WTC11 (cell line): Measurements from ENCODE around the gene ZKSCAN3. TPM values are rescaled to one million over a fixed set of nuclear protein-coding genes. Genes with fewer than 3 reads are reported as not detected.
"Not testable (repeated sequence)": the region's sequence is repeated elsewhere in the genome, so short reads cannot be mapped to it uniquely, and the experiment has no call there.

Experiments used
- ATAC-seq: fragments of 200-7000 bp; cut with Tn5 transposase; 2 replicates; pipeline ENCODE4 v1.10.0; 2021; ENCODE audit warnings: mild to moderate bottlenecking, moderate library complexity
- CTCF ChIA-PET: fragments of 300-600 bp; sonication (Branson Sonifier 250); formaldehyde crosslinking; loops from one replicate; lab custom pipeline; 2021; ENCODE audit warnings: antibody characterized with exemption; lab: Charles Lee
- POLR2A ChIA-PET: fragments of 350-600 bp; sonication (Branson Sonifier 250); formaldehyde crosslinking; loops from one replicate; lab custom pipeline; 2021; ENCODE audit warnings: antibody characterized with exemption; lab: Charles Lee
- DNase-seq: peaks from one replicate; pipeline ENCODE4 v3.0.0; 2021; ENCODE audit warnings: low spot score
- H3K27ac Mint-ChIP-seq: 2 replicates; pipeline ENCODE4 v1.8.0; 2021; ENCODE audit warnings: mixed read lengths
- H3K27me3 Mint-ChIP-seq: 2 replicates; pipeline ENCODE4 v1.8.0; 2021; ENCODE audit warnings: low read depth, mild to moderate bottlenecking, moderate library complexity, mixed read lengths
- H3K36me3 Mint-ChIP-seq: 2 replicates; pipeline ENCODE4 v1.8.0; 2021; ENCODE audit warnings: mixed read lengths
- H3K4me1 Mint-ChIP-seq: 2 replicates; pipeline ENCODE4 v1.8.0; 2022; ENCODE audit warnings: mixed read lengths
- H3K4me3 Mint-ChIP-seq: 2 replicates; pipeline ENCODE4 v1.8.0; 2021; ENCODE audit warnings: mild to moderate bottlenecking, moderate library complexity, mixed read lengths
- H3K9me3 Mint-ChIP-seq: 2 replicates; pipeline ENCODE4 v1.8.0; 2021; ENCODE audit warnings: mixed read lengths
- CBFB ChIP-seq: sonication (generic); formaldehyde crosslinking; IDR thresholded peaks from 2 replicates; pipeline ENCODE4 v1.8.1; 2022; ENCODE audit warnings: mild to moderate bottlenecking, low read depth, missing genetic modification reagents
- HMGA2 ChIP-seq: fragments of 250-450 bp; sonication (Bioruptor Pico); IDR thresholded peaks from 2 replicates; pipeline ENCODE4 v1.4.0; 2021; ENCODE audit warnings: mild to moderate bottlenecking, moderate library complexity
- JUN ChIP-seq: sonication (generic); formaldehyde crosslinking; IDR thresholded peaks from 2 replicates; pipeline ENCODE4 v1.8.0; 2023; ENCODE audit warnings: mild to moderate bottlenecking, missing genetic modification reagents
- MXD4 ChIP-seq: fragments of 250-450 bp; sonication (Bioruptor Pico); IDR thresholded peaks from 2 replicates; pipeline ENCODE4 v1.8.0; 2021; ENCODE audit warnings: mild to moderate bottlenecking, moderate library complexity, borderline replicate concordance
- NR2C2 ChIP-seq: sonication (generic); formaldehyde crosslinking; IDR thresholded peaks from 2 replicates; pipeline ENCODE4 v1.8.0; 2022; ENCODE audit warnings: mild to moderate bottlenecking, missing genetic modification reagents
- TCF7 ChIP-seq: sonication (generic); formaldehyde crosslinking; IDR thresholded peaks from 2 replicates; pipeline ENCODE4 v1.8.0; 2022; ENCODE audit warnings: mild to moderate bottlenecking, low read depth, missing genetic modification reagents, moderate library complexity
- ZNF121 ChIP-seq: sonication (generic); formaldehyde crosslinking; IDR thresholded peaks from 2 replicates; pipeline ENCODE4 v1.8.0; 2023; ENCODE audit warnings: missing genetic modification reagents
- ZNF138 ChIP-seq: sonication (generic); formaldehyde crosslinking; conservative IDR thresholded peaks from 2 replicates; pipeline ENCODE4 v1.8.1; 2022; ENCODE audit warnings: mild to moderate bottlenecking, moderate library complexity, missing genetic modification reagents
- ZNF232 ChIP-seq: sonication (generic); formaldehyde crosslinking; IDR thresholded peaks from 2 replicates; pipeline ENCODE4 v1.8.0; 2022; ENCODE audit warnings: mild to moderate bottlenecking, missing genetic modification reagents
- ZNF671 ChIP-seq: fragments of 250-450 bp; sonication (Bioruptor Pico); IDR thresholded peaks from 2 replicates; pipeline ENCODE4 v1.8.0; 2021; ENCODE audit warnings: mild to moderate bottlenecking
- total RNA-seq: library from RNA; stranded (reverse); gene quantifications from 3 replicates; pipeline ENCODE4 v1.2.3, GENCODE V29; 2021
- TF ChIP-seq, protein P1 (sequence below): sonication (generic); formaldehyde crosslinking; IDR thresholded peaks from 2 replicates; pipeline ENCODE4 v1.8.0; 2023; ENCODE audit warnings: missing genetic modification reagents
- TF ChIP-seq, protein P2 (sequence below): sonication (generic); formaldehyde crosslinking; IDR thresholded peaks from 2 replicates; pipeline ENCODE4 v1.8.1; 2022; ENCODE audit warnings: mild to moderate bottlenecking, missing genetic modification reagents, moderate library complexity, borderline replicate concordance
- TF ChIP-seq, protein P3 (sequence below): sonication (generic); formaldehyde crosslinking; IDR thresholded peaks from 2 replicates; pipeline ENCODE4 v1.8.0; 2023; ENCODE audit warnings: mild to moderate bottlenecking, missing genetic modification reagents
- TF ChIP-seq, protein P4 (sequence below): sonication (generic); formaldehyde crosslinking; IDR thresholded peaks from 2 replicates; pipeline ENCODE4 v1.8.1; 2023; ENCODE audit warnings: mild to moderate bottlenecking, missing genetic modification reagents
- TF ChIP-seq, protein P5 (sequence below): sonication (generic); formaldehyde crosslinking; IDR thresholded peaks from 2 replicates; pipeline ENCODE4 v1.8.1; 2022; ENCODE audit warnings: mild to moderate bottlenecking, moderate library complexity, missing genetic modification reagents
- TF ChIP-seq, protein P6 (sequence below): sonication (generic); formaldehyde crosslinking; IDR thresholded peaks from 2 replicates; pipeline ENCODE4 v1.8.1; 2023; ENCODE audit warnings: mild to moderate bottlenecking, missing genetic modification reagents, moderate library complexity
- TF ChIP-seq, protein P7 (sequence below): sonication (generic); formaldehyde crosslinking; IDR thresholded peaks from 2 replicates; pipeline ENCODE4 v1.8.1; 2023; ENCODE audit warnings: mild to moderate bottlenecking, moderate library complexity, missing genetic modification reagents

The ZKSCAN3 gene
- total RNA-seq, 1 experiment from 2014 or later: 5.4 TPM

DNA sequence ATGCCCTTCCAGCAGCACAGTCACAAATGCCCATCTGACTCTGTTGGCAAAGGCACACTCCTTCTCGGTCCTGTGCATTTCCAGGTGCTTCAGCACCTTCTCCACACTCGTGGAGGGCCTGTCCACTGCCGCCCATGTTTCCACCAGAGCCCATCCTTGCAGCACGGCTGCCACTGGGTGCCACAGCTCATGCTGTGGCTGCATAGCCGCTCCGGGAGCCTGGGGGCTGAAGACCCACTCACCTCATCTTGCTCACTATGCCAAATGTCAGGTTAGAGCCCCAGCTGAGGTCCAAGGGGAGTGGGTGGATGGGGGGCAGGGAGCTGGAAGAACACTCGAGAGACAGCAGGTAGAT, 6.9 kb downstream of the ZKSCAN3 start:
- no peak overlapping the region; the same call in 1 of the 2 replicates for H3K27ac Mint-ChIP-seq
- ATAC-seq: peak; percentile 10; the same call in 1 of the 2 replicates
- POLR2A ChIA-PET: interaction anchor here (0.7 to 2.9 kb wide), 6 partner anchors 16 to 90 kb away, joined by 3 to 35 read pairs (median 5); partner anchors contain the start of genes PGBD1, ZSCAN26 and ZSCAN31

DNA sequence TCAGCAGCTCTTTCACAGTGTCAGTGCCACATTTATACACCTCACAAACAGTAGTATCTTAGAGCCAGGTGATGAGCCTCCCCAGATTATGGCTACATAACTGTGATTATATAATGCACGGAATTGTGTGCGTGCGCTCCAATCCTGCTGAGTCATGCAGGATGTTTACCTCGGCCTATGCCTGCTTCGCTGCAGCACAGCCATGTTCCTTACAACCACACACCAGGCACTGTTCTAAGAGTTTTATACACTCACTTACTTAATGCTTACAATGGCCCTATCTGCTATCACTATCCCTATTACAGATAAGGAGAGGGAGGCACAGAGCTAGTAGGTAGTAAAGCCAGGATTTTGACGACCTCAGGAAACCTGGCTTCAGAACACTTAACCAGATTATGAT, 7.3 kb downstream of the ZKSCAN3 start:
- ChIA-PET CTCF (interaction anchor here (0.8 to 2.8 kb wide), 9 partner anchors 22 to 215 kb away, joined by 4 to 47 read pairs (median 18); partner anchors contain the start of genes PGBD1, ZKSCAN4, ZKSCAN8 and ZSCAN31), POLR2A (interaction anchor here (1.8 to 2.9 kb wide), 2 partner anchors 21 to 26 kb away, joined by 10 to 35 read pairs; partner anchors contain the start of gene ZSCAN31)
- no peak for ATAC-seq
- H3K9me3 Mint-ChIP-seq: peaks cover 8% of the 10 kb centered on the region; the same call in 1 of the 2 replicates
- no peak for TF ChIP-seq JUN (CRISPR knock-in tag)
- TF ChIP-seq TCF7 (CRISPR knock-in tag): no peak
- TF ChIP-seq, protein P1, sequence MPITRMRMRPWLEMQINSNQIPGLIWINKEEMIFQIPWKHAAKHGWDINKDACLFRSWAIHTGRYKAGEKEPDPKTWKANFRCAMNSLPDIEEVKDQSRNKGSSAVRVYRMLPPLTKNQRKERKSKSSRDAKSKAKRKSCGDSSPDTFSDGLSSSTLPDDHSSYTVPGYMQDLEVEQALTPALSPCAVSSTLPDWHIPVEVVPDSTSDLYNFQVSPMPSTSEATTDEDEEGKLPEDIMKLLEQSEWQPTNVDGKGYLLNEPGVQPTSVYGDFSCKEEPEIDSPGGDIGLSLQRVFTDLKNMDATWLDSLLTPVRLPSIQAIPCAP (CRISPR knock-in tag): no peak
- TF ChIP-seq, all 79 proteins: peak for 0
- no peak overlapping the region for H3K4me3 Mint-ChIP-seq
- no peak overlapping the region; the same call in 1 of the 2 replicates for H3K27ac Mint-ChIP-seq
- H3K27me3 Mint-ChIP-seq: no peaks in the 10 kb centered on the region; the same call in 1 of the 2 replicates
- H3K36me3 Mint-ChIP-seq: peaks cover 14% of the 10 kb centered on the region
- DNase-seq: no peak
- H3K4me1 Mint-ChIP-seq: peaks cover 19% of the 10 kb centered on the region

More for the DNA sequence above, 6.9 kb downstream of the ZKSCAN3 start:
- no peaks in the 10 kb centered on the region; the same call in 1 of the 2 replicates for H3K27me3 Mint-ChIP-seq
- H3K4me3 Mint-ChIP-seq: no peak overlapping the region; the same call in 1 of the 2 replicates
- peaks cover 14% of the 10 kb centered on the region for H3K36me3 Mint-ChIP-seq
- peaks cover 20% of the 10 kb centered on the region for H3K4me1 Mint-ChIP-seq
- CTCF ChIA-PET: interaction anchor here (0.6 to 2.8 kb wide), 47 partner anchors 10 to 460 kb away, joined by 3 to 47 read pairs (median 4); partner anchors contain the start of genes PGBD1, ZKSCAN4, ZKSCAN8 and ZSCAN16
- TF ChIP-seq ZNF232 (0 out of 2 replicates have a peak, but pooled peaks have one; percentile 14), ZNF138 (no peak)
- DNase-seq: no peak
- H3K9me3 Mint-ChIP-seq: peaks cover 8% of the 10 kb centered on the region; the same call in 1 of the 2 replicates

DNA sequence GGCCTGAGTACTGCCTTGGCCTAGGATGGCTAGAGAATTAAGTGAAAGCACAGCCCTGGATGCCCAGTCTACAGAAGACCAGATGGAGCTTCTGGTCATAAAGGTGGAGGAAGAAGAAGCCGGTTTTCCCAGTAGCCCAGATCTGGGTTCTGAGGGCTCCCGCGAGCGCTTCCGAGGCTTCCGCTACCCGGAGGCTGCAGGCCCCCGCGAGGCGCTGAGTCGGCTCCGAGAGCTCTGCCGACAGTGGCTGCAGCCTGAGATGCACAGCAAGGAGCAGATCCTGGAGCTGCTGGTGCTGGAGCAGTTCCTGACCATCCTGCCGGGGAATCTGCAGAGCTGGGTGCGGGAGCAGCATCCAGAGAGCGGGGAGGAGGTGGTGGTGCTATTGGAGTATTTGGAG, 9.8 kb downstream of the ZKSCAN3 start:
- H3K36me3 Mint-ChIP-seq, ATAC-seq, DNase-seq, H3K4me3 Mint-ChIP-seq, H3K27ac Mint-ChIP-seq, H3K27me3 Mint-ChIP-seq, H3K9me3 Mint-ChIP-seq: not testable (repeated sequence)
- peaks cover 19% of the 10 kb centered on the region for H3K4me1 Mint-ChIP-seq
- CTCF ChIA-PET: interaction anchor here (2.6 kb wide), 1 partner anchor 24 kb away, joined by 8 read pairs; no protein-coding TSS in a partner anchor
- POLR2A ChIA-PET: interaction anchor here (0.8 kb wide), 1 partner anchor 295 kb away, joined by 4 read pairs; no protein-coding TSS in a partner anchor

DNA sequence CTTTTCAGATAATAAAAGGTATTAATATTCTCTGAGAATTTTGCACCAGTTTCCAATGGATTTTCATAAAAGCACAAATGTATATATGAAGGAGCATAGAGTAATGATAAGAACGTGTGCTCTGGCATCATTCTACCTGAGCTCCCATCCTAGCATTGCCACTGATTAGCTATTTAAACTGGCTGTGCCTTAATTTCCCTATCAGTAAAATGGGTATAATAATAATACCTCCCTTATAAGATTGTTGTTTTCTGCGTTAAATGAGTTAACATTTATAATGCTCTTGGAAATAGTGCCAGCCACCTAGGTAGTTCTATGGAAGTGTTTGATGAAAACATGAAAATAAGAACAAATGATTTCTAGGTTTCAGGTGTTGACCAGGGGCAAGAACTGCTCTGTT, 11.2 kb downstream of the ZKSCAN3 start:
- H3K27ac Mint-ChIP-seq: no peak overlapping the region
- TF ChIP-seq MXD4 (CRISPR knock-in tag): no peak
- TF ChIP-seq CBFB (CRISPR knock-in tag): no peak
- TF ChIP-seq HMGA2: no peak
- TF ChIP-seq, protein P2, sequence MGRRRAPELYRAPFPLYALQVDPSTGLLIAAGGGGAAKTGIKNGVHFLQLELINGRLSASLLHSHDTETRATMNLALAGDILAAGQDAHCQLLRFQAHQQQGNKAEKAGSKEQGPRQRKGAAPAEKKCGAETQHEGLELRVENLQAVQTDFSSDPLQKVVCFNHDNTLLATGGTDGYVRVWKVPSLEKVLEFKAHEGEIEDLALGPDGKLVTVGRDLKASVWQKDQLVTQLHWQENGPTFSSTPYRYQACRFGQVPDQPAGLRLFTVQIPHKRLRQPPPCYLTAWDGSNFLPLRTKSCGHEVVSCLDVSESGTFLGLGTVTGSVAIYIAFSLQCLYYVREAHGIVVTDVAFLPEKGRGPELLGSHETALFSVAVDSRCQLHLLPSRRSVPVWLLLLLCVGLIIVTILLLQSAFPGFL (CRISPR knock-in tag): no peak
- TF ChIP-seq, protein P3, sequence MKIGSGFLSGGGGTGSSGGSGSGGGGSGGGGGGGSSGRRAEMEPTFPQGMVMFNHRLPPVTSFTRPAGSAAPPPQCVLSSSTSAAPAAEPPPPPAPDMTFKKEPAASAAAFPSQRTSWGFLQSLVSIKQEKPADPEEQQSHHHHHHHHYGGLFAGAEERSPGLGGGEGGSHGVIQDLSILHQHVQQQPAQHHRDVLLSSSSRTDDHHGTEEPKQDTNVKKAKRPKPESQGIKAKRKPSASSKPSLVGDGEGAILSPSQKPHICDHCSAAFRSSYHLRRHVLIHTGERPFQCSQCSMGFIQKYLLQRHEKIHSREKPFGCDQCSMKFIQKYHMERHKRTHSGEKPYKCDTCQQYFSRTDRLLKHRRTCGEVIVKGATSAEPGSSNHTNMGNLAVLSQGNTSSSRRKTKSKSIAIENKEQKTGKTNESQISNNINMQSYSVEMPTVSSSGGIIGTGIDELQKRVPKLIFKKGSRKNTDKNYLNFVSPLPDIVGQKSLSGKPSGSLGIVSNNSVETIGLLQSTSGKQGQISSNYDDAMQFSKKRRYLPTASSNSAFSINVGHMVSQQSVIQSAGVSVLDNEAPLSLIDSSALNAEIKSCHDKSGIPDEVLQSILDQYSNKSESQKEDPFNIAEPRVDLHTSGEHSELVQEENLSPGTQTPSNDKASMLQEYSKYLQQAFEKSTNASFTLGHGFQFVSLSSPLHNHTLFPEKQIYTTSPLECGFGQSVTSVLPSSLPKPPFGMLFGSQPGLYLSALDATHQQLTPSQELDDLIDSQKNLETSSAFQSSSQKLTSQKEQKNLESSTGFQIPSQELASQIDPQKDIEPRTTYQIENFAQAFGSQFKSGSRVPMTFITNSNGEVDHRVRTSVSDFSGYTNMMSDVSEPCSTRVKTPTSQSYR (CRISPR knock-in tag): no peak
- TF ChIP-seq, protein P4, sequence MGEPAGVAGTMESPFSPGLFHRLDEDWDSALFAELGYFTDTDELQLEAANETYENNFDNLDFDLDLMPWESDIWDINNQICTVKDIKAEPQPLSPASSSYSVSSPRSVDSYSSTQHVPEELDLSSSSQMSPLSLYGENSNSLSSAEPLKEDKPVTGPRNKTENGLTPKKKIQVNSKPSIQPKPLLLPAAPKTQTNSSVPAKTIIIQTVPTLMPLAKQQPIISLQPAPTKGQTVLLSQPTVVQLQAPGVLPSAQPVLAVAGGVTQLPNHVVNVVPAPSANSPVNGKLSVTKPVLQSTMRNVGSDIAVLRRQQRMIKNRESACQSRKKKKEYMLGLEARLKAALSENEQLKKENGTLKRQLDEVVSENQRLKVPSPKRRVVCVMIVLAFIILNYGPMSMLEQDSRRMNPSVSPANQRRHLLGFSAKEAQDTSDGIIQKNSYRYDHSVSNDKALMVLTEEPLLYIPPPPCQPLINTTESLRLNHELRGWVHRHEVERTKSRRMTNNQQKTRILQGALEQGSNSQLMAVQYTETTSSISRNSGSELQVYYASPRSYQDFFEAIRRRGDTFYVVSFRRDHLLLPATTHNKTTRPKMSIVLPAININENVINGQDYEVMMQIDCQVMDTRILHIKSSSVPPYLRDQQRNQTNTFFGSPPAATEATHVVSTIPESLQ (CRISPR knock-in tag): no peak
- no peak for TF ChIP-seq ZNF671 (CRISPR knock-in tag)
- TF ChIP-seq ZNF121 (CRISPR knock-in tag): no peak
- TF ChIP-seq, protein P5, sequence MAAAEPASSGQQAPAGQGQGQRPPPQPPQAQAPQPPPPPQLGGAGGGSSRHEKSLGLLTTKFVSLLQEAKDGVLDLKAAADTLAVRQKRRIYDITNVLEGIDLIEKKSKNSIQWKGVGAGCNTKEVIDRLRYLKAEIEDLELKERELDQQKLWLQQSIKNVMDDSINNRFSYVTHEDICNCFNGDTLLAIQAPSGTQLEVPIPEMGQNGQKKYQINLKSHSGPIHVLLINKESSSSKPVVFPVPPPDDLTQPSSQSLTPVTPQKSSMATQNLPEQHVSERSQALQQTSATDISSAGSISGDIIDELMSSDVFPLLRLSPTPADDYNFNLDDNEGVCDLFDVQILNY: no peak
- TF ChIP-seq, protein P6, sequence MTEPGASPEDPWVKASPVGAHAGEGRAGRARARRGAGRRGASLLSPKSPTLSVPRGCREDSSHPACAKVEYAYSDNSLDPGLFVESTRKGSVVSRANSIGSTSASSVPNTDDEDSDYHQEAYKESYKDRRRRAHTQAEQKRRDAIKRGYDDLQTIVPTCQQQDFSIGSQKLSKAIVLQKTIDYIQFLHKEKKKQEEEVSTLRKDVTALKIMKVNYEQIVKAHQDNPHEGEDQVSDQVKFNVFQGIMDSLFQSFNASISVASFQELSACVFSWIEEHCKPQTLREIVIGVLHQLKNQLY (CRISPR knock-in tag): no peak
- TF ChIP-seq NR2C2: no peak
- TF ChIP-seq, protein P7, sequence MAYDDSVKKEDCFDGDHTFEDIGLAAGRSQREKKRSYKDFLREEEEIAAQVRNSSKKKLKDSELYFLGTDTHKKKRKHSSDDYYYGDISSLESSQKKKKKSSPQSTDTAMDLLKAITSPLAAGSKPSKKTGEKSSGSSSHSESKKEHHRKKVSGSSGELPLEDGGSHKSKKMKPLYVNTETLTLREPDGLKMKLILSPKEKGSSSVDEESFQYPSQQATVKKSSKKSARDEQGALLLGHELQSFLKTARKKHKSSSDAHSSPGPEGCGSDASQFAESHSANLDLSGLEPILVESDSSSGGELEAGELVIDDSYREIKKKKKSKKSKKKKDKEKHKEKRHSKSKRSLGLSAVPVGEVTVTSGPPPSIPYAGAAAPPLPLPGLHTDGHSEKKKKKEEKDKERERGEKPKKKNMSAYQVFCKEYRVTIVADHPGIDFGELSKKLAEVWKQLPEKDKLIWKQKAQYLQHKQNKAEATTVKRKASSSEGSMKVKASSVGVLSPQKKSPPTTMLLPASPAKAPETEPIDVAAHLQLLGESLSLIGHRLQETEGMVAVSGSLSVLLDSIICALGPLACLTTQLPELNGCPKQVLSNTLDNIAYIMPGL: no peak

More for the DNA sequence above, 11.2 kb downstream of the ZKSCAN3 start:
- ATAC-seq (no peak), DNase-seq (no peak)
- Mint-ChIP-seq H3K9me3 (peaks cover 4% of the 10 kb centered on the region; the same call in 1 of the 2 replicates), H3K27me3 (no peaks in the 10 kb centered on the region; the same call in 1 of the 2 replicates), H3K4me1 (peaks cover 12% of the 10 kb centered on the region), H3K36me3 (peaks cover 15% of the 10 kb centered on the region), H3K4me3 (no peak overlapping the region)
- ChIA-PET POLR2A (no interaction called here), CTCF (no interaction called here)
